ENCODE results near the gene AGBL5.

AGBL5 gene

GRCh38 chr2:27078267-27079194 is 27.1 kb downstream of the AGBL5 start, which contains the start of gene EMILIN1:
EMILIN1 (plus strand) TSS chr2:27078615; CDS start chr2:27079066, 451 bp downstream.
- no peak for DNase-seq (ENCODE audit: low read depth)

DNA sequence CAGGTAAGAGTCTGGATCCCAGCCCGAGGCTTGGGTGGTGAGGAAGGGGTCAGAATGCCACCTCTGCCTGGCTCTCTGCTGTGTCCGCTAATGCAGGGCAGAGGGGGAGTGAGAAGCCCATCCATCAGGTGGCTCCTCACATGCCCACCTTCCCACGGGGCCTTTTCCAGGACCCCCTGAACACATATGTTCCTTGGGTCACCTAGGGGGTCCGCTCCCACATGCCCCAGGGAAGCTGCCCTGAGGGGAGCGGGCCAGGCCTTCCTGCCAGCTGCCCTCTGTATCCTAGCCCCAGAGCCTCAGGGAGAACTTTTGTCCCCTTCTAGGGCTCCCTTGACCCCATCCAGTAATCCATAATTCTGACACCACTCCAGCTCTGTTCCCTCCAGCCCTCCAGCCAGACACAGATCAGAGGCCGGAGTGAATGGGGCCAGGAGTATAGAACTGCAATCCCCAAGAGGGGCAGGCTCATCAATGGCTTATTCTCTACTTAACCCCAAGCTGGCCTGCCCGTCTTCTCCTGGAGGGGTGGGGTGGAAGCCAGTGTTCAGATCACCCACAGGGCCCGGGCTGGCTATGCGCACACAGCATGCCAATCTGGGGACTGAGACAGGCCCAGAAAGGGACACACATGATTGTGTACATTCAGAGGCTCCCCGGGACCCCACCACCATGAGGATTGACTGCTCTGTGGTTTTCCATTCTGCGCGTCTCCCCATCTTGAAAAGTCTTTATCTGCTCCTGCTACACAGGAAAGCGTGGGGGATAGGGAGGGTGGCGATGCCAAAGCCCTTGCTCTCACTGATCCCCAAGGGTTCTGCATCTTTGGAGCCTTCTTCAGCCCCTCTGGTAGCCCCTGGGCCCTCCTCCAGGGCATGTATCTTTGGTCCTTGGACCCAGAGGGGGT is 28.0 kb downstream of the AGBL5 start:
- no peak for DNase-seq (ENCODE audit: low read depth)

DNA sequence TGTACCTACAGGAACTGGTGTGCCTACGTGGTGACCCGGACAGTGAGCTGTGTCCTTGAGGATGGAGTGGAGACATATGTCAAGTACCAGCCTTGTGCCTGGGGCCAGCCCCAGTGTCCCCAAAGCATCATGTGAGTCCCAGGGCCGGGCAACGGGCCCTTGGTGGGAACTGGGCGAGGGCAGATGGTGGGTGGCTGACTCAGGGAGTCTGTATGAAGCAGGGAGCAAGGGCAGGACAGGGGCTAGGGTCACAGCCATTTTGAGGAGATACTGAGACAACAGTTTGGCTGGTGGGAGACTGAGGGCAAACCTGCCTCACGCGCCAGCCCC is 28.6 kb downstream of the AGBL5 start:
- DNase-seq (ENCODE audit: low read depth), result no peak

DNA sequence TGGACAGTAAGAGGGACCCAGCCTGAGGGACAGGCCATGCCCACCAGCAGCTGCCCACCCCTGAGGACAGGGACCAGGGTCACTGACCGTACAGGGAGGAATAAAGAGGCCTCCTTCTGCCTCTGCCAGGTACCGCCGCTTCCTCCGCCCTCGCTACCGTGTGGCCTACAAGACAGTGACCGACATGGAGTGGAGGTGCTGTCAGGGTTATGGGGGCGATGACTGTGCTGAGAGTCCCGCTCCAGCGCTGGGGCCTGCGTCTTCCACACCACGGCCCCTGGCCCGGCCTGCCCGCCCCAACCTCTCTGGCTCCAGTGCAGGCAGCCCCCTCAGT is 29.1 kb downstream of the AGBL5 start:
- DNase-seq (ENCODE audit: low read depth), result no peak

GRCh38 chr2:27081984-27082772 is 30.7 kb downstream of the AGBL5 start:
- no peak for DNase-seq (ENCODE audit: low read depth)

DNA sequence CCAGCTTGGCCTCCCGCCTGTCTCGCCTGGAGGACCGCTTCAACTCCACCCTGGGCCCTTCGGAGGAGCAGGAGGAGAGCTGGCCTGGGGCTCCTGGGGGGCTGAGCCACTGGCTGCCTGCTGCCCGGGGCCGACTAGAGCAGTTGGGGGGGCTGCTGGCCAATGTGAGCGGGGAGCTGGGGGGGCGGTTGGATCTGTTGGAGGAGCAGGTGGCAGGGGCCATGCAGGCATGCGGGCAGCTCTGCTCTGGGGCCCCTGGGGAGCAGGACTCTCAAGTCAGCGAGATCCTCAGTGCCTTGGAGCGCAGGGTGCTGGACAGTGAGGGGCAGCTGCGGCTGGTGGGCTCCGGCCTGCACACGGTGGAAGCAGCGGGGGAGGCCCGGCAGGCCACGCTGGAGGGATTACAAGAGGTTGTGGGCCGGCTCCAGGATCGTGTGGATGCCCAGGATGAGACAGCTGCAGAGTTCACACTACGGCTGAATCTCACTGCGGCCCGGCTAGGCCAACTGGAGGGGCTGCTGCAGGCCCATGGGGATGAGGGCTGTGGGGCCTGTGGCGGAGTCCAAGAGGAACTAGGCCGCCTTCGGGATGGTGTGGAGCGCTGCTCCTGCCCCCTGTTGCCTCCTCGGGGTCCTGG is 31.4 kb downstream of the AGBL5 start:
- DNase-seq (ENCODE audit: low read depth), result no peak

DNA sequence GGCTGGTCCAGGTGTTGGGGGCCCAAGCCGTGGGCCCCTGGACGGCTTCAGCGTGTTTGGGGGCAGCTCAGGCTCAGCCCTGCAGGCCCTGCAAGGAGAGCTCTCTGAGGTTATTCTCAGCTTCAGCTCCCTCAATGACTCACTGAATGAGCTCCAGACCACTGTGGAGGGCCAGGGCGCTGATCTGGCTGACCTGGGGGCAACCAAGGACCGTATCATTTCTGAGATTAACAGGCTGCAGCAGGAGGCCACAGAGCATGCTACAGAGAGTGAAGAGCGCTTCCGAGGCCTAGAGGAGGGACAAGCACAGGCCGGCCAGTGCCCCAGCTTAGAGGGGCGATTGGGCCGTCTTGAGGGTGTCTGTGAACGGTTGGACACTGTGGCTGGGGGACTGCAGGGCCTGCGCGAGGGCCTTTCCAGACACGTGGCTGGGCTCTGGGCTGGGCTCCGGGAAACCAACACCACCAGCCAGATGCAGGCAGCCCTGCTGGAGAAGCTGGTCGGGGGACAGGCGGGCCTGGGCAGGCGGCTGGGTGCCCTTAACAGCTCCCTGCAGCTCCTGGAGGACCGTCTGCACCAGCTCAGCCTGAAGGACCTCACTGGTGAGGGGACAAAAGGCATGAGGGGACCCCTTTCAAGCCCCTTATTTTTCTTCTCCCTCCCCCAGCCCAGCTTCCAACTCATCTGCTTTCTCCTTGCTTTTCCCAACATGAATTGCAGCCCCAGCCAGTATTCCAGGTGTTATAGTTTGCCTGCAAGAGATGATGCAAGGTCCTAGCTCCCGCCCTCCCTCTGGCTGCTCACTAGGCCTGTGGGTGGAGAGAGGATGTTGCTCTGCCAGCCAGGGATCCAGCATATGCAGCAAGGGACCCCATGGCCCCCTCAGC is 32.2 kb downstream of the AGBL5 start:
- no peak for DNase-seq (ENCODE audit: low read depth)

GRCh38 chr2:27084297-27085061 is 33.0 kb downstream of the AGBL5 start:
- DNase-seq (ENCODE audit: low read depth), result no peak

DNA sequence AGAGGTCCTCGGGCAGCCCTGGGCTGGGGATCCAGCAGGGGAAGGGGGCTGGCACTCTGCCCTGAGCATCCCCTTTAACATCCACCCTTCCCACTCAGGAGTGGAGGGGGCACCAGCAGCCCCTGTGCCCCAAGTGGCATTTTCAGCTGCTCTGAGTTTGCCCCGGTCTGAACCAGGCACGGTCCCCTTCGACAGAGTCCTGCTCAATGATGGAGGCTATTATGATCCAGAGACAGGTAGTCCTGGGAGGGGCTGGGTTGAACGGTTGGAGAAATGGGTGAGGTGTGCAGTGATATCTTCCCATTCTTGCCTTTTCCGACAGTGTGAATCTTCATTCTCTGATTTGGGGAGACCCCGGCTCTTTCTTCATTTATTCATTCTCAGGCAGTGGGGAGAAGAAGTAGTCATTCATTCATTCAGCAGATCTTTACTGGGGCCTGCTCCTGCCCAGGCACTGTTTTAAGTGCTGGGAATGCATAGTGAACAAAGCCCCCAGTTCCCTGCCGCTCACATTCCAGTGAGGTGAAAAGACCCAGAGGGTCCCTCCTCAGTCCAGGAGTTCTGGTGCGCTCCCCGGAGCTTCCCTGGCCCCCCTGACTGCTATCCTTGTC is 33.7 kb downstream of the AGBL5 start:
- DNase-seq (ENCODE audit: low read depth), result no peak

DNA sequence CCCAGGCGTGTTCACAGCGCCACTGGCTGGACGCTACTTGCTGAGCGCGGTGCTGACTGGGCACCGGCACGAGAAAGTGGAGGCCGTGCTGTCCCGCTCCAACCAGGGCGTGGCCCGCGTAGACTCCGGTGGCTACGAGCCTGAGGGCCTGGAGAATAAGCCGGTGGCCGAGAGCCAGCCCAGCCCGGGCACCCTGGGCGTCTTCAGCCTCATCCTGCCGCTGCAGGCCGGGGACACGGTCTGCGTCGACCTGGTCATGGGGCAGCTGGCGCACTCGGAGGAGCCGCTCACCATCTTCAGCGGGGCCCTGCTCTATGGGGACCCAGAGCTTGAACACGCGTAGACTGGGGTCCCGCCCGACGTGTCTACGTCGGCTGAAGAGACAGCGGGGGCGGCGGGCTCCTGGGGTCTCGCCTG is 34.2 kb downstream of the AGBL5 start:
- DNase-seq (ENCODE audit: low read depth), result no peak

GRCh38 chr2:27086090-27086723 is 34.7 kb downstream of the AGBL5 start:
- peak; percentile 94 for DNase-seq (ENCODE audit: low read depth)

DNA sequence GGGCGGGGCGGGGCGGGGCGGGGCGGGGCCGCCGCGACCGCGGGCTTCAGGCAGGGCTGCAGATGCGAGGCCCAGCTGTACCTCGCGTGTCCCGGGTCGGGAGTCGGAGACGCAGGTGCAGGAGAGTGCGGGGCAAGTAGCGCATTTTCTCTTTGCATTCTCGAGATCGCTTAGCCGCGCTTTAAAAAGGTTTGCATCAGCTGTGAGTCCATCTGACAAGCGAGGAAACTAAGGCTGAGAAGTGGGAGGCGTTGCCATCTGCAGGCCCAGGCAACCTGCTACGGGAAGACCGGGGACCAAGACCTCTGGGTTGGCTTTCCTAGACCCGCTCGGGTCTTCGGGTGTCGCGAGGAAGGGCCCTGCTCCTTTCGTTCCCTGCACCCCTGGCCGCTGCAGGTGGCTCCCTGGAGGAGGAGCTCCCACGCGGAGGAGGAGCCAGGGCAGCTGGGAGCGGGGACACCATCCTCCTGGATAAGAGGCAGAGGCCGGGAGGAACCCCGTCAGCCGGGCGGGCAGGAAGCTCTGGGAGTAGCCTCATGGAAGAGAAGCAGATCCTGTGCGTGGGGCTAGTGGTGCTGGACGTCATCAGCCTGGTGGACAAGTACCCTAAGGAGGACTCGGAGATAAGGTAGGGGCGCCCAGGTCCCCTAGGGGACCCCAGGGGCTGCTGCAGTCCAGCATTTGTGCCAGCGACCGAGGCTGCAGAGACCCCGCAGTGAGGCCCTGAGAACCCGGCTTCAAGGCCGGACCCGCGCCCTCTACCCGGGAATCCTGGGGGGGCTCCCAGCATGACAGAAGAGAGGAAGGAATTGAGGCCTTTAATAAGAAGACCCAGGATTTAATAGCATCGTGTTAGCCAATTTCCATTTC is 35.5 kb downstream of the AGBL5 start, which contains the start of gene KHK:
Gene KHK, plus strand, starts transcription at position 49 of the 870 bp plus-strand sequence. Its CDS starts 488 bp downstream, at position 537.
- DNase-seq (ENCODE audit: low read depth), result no peak

DNA sequence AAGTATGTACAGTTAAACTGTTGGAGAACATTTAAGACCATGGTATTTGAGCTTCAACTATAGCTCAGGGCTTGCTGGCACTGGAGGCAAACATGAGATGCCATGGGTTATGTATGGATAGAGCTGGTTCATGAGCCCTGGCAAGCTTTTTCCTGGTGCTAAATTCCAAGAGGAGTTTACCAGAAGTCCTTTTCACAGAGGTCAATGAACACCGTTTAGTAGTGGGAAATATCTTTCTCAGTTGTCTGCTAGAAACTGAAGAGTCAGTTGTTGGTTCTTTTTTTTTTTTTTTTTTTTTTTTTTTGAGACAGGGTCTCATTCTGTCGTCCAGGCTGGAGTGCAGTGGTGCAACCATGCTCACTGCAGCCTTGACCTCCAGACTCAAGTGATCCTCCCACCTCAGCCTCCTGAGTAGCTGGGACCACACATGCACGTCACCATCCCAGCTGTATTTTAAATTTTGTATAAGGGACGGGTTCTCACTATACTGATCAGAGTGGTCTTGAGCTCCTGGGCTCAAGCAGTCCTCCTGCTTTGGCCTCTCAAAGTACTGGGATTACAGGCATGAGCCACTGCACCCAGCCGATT is 36.4 kb downstream of the AGBL5 start:
- DNase-seq (ENCODE audit: low read depth), result no peak

DNA sequence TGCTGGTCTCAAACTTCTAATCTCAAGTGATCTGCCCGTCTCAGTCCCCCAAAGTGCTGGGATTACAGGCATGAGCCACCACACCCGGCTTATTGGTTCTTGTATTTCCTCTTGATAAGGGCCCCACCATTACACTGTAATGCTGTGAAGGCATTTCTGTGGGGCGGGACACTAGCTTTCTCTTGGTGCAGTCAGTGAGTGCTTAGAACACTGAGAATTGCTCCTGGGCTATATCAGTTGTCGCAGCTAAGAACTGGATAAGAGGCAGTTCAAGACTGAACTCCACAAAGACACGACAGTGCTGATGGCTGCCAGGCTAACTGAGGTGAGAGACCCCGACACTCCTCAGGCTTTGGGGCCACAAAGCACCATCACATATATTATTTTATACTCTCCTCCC is 37.2 kb downstream of the AGBL5 start:
- DNase-seq (ENCODE audit: low read depth), result no peak

DNA sequence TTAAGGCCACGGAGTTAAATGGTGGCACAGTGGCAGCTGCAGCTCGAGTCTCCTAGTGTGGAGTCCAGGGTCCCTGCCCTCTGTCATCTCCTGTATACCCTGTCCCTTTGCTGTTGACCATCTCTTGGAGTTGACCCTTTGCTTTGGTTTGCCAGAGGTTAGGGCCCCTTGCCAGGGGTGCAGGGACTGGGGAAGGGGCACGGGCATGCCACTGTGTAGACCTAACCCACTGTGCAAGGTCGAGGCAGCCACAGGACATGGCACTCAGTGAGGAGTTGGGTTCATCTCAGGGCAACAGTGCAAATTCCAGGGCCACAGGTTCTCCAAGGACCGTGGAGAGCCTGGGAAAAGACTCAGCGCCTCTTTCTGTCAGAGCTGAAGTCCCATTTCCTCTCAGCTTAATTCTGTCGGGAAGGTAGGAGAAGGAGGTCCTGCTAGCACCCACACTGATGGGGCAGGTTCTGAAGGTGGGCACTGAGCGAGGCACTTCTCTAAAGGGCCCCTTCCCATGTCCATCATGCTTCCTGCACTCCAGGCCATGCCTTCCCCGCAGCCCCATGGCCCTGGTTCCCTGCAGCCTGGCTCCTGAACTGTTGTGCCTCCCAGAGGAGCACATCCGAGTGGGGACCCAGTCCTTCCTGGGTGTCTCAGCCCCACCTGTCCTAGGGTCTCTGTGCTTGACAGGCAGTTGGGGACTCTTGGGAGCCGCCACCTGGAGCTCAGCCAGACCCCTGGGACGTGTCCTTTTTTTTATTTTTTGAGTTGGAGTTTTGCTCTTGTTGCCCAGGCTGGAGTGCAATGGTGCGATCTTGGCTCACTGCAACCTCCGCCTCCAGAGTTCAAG is 37.9 kb downstream of the AGBL5 start:
- DNase-seq (ENCODE audit: low read depth), result no peak
